SK-N-SH (cell line): ENCODE measurements around the gene FGFBP2. TPM values are rescaled to one million over a fixed set of nuclear protein-coding genes. Genes with fewer than 3 reads are reported as not detected.

Experiments
- CTCF ChIA-PET: fragments of 300-600, 350-600 bp; formaldehyde crosslinking; extraction: SDS; loops from one replicate; lab custom pipeline; 2021; lab: Yijun Ruan, JAX
- POLR2A ChIA-PET: fragments of 350-600 bp; sonication (Branson Sonifier 250); formaldehyde crosslinking; extraction: SDS; loops from one replicate; lab custom pipeline; 2020; ENCODE audit warnings: antibody characterized with exemption, inconsistent platforms; lab: Yijun Ruan, JAX
- DNase-seq: peaks from one replicate; pipeline ENCODE4 v3.0.0; 2012
- H2AFZ ChIP-seq: fragments of 200-600 bp; sonication (generic); 2 replicates; pipeline ENCODE4 v1.8.1; 2016; ENCODE audit warnings: antibody characterized with exemption, mild to moderate bottlenecking, low read depth
- H3F3A ChIP-seq: fragments of 200-600 bp; sonication (generic); replicated peaks from 2 replicates; pipeline ENCODE3; 2016; ENCODE audit warnings: antibody characterized with exemption, mild to moderate bottlenecking; ENCODE audit not compliant: insufficient read depth
- H3K27ac ChIP-seq, 2 experiments: fragments of 200-500 bp in 1 of 2; fragments of 200-600 bp in 1 of 2; sonication (Bioruptor generic) in 1 of 2; sonication (generic), shearing (Covaris generic) in 1 of 2; 2 replicates each; pipeline versions ENCODE4 v1.5.1 to v1.6.1; 2014 to 2016; ENCODE audit warnings: low read depth in 2 of 2, inconsistent platforms in 1 of 2, low read length in 1 of 2, mild to moderate bottlenecking in 1 of 2, mixed read lengths in 1 of 2
- H3K27me3 ChIP-seq: fragments of 200-600 bp; sonication (generic), shearing (Covaris generic); 2 replicates; pipeline ENCODE4 v1.6.1; 2016; ENCODE audit warnings: mixed run types; ENCODE audit not compliant: insufficient read depth
- H3K36me3 ChIP-seq, 2 experiments: fragments of 200-500 bp in 1 of 2; fragments of 200-600 bp in 1 of 2; sonication (Bioruptor generic) in 1 of 2; sonication (generic) in 1 of 2; replicated peaks in 1 of 2; 2 replicates each; pipeline versions ENCODE3 to v1.5.1; 2014 to 2016; ENCODE audit warnings: low read length in 1 of 2, mild to moderate bottlenecking in 1 of 2; ENCODE audit not compliant: insufficient read depth in 2 of 2, control insufficient read depth in 1 of 2
- H3K4me1 ChIP-seq, 2 experiments: fragments of 200-500 bp in 1 of 2; fragments of 200-600 bp in 1 of 2; sonication (Bioruptor generic) in 1 of 2; sonication (generic), shearing (Covaris generic) in 1 of 2; 2 replicates each; pipeline versions ENCODE4 v1.5.1 to v1.6.1; 2014 to 2016; ENCODE audit warnings: low read depth in 1 of 2, low read length in 1 of 2, mixed run types in 1 of 2; ENCODE audit not compliant: insufficient read depth in 2 of 2, control insufficient read depth in 1 of 2
- H3K4me2 ChIP-seq: fragments of 200-600 bp; sonication (generic), shearing (Covaris generic); 2 replicates; pipeline ENCODE4 v1.6.1; 2017; ENCODE audit warnings: mixed run types
- H3K4me3 ChIP-seq, 2 experiments: fragments of 200-500 bp in 1 of 2; fragments of 200-600 bp in 1 of 2; sonication (Bioruptor generic) in 1 of 2; sonication (generic), shearing (Covaris generic) in 1 of 2; 2 replicates each; pipeline versions ENCODE4 v1.5.1 to v1.8.1; 2014 to 2016; ENCODE audit warnings: low read depth in 2 of 2, inconsistent platforms in 1 of 2, low read length in 1 of 2, mild to moderate bottlenecking in 1 of 2, mixed read lengths in 1 of 2, moderate library complexity in 1 of 2
- H3K79me2 ChIP-seq: fragments of 200-600 bp; sonication (generic); 2 replicates; pipeline ENCODE4 v1.8.1; 2017; ENCODE audit warnings: mild to moderate bottlenecking; ENCODE audit not compliant: insufficient read depth
- H3K9ac ChIP-seq: fragments of 200-600 bp; sonication (generic); 2 replicates; pipeline ENCODE4 v1.6.1; 2017; ENCODE audit warnings: mixed run types
- H3K9me2 ChIP-seq: fragments of 200-600 bp; sonication (generic); 2 replicates; pipeline ENCODE4 v1.6.1; 2017; ENCODE audit warnings: mixed run types
- H3K9me3 ChIP-seq: fragments of 200-600 bp; sonication (generic); 2 replicates; pipeline ENCODE4 v1.6.1; 2017; ENCODE audit warnings: mixed run types, mild to moderate bottlenecking, moderate library complexity
- H4K20me1 ChIP-seq: fragments of 200-600 bp; sonication (generic); 2 replicates; pipeline ENCODE4 v1.6.1; 2017; ENCODE audit warnings: mild to moderate bottlenecking, mixed run types; ENCODE audit not compliant: insufficient read depth
- CHD2 ChIP-seq: fragments of 150-350 bp; IDR thresholded peaks from 2 replicates; pipeline ENCODE4 v1.6.1; 2018; ENCODE audit warnings: low read length; ENCODE audit not compliant: partially characterized antibody
- FOSL2 ChIP-seq: IDR thresholded peaks from 2 replicates; pipeline ENCODE4 v1.4.0; 2012; ENCODE audit warnings: low read depth, mild to moderate bottlenecking, moderate library complexity, borderline replicate concordance
- PBX3 ChIP-seq: IDR thresholded peaks from 2 replicates; pipeline ENCODE4; 2012
- RAD21 ChIP-seq: IDR thresholded peaks from 2 replicates; pipeline ENCODE4 v1.6.1; 2012; ENCODE audit warnings: mild to moderate bottlenecking, low read length
- REST ChIP-seq: IDR thresholded peaks from 2 replicates; pipeline ENCODE4 v1.6.1; 2012; ENCODE audit warnings: mild to moderate bottlenecking, low read depth, low read length, moderate library complexity
- SIN3A ChIP-seq: IDR thresholded peaks from 2 replicates; pipeline ENCODE4 v1.6.1; 2012; ENCODE audit warnings: low read depth, mild to moderate bottlenecking, low read length, moderate library complexity, borderline replicate concordance
- TAF1 ChIP-seq: IDR thresholded peaks from 2 replicates; pipeline ENCODE4 v1.6.1; 2012; ENCODE audit warnings: low read depth, mild to moderate bottlenecking, low read length, moderate library complexity, borderline replicate concordance
- TEAD4 ChIP-seq: IDR thresholded peaks from 2 replicates; pipeline ENCODE4 v1.4.0; 2012; ENCODE audit warnings: mild to moderate bottlenecking, borderline replicate concordance; ENCODE audit not compliant: insufficient read depth
- WGBS: methylation state at CpG from one replicate; pipeline ENCODE4 v1.1.6; 2017; ENCODE audit warnings: low lambda C conversion rate; 5-methylcytosine and 5-hydroxymethylcytosine counted together
- polyA plus RNA-seq, 3 experiments: library from polyadenylated mRNA; depleted of rRNA; stranded (reverse); fragments of >200 nt; gene quantifications; 2 replicates each; pipeline ENCODE4 v1.2.3, GENCODE V29; 2012
- TF ChIP-seq, protein P1 (sequence below): fragments of 200-600 bp; sonication (generic); IDR thresholded peaks from 2 replicates; pipeline ENCODE4 v1.6.1; 2017; ENCODE audit warnings: antibody characterized with exemption, mild to moderate bottlenecking, moderate library complexity

FGFBP2 gene
- polyA plus RNA-seq, 1 of the 3 experiments (the other 2 are of a cell fraction) = 0.62 TPM

DNA sequence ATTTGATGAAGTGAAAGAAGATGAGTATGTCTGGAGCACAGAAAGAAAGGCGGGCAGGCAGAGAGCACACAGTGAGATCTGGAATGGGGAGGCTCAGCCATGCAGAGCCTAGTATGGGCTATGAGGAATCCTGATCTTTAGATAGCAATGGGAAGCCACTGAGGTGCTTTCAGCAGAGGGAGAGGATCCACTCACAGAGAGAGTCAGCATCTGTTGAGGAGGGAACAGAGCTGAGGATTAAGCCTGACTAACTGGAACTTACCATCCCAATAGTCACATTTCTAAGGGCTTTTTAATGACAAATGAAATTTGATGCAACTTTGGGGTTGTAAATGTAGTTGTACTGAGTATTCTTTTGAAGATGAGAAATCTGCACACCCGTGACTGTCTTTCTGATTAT lies 20.6 kb upstream of the FGFBP2 start:
- TF ChIP-seq CHD2 (no peak), RAD21 (no peak), TAF1 (no peak), FOSL2 (no peak), SIN3A (no peak), TEAD4 (no peak), PBX3 (no peak), REST (no peak)
- TF ChIP-seq, protein P1, sequence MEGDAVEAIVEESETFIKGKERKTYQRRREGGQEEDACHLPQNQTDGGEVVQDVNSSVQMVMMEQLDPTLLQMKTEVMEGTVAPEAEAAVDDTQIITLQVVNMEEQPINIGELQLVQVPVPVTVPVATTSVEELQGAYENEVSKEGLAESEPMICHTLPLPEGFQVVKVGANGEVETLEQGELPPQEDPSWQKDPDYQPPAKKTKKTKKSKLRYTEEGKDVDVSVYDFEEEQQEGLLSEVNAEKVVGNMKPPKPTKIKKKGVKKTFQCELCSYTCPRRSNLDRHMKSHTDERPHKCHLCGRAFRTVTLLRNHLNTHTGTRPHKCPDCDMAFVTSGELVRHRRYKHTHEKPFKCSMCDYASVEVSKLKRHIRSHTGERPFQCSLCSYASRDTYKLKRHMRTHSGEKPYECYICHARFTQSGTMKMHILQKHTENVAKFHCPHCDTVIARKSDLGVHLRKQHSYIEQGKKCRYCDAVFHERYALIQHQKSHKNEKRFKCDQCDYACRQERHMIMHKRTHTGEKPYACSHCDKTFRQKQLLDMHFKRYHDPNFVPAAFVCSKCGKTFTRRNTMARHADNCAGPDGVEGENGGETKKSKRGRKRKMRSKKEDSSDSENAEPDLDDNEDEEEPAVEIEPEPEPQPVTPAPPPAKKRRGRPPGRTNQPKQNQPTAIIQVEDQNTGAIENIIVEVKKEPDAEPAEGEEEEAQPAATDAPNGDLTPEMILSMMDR = no peak
- TF ChIP-seq, all 33 proteins: peak for 0
- H3K4me3 ChIP-seq = no peak overlapping the region
- H3K9ac ChIP-seq = no peak overlapping the region
- no peaks in the 10 kb centered on the region; the same call in 1 of the 2 replicates for H3K27me3 ChIP-seq
- POLR2A ChIA-PET = no interaction called here
- 60% methylated on average over 2 of the region's 2 CpGs for WGBS
- no peaks in the 10 kb centered on the region for H3F3A ChIP-seq
- H3K79me2 ChIP-seq = no peaks in the 10 kb centered on the region
- no peaks in the 10 kb centered on the region for H3K36me3 ChIP-seq
- no peaks in the 10 kb centered on the region for H3K9me2 ChIP-seq
- H3K4me2 ChIP-seq = no peak overlapping the region
- peaks cover 0 to 3% of the 10 kb centered on the region in 2 experiments; a peak in 1 of 4 replicates for H3K4me1 ChIP-seq
- H2AFZ ChIP-seq = no peak overlapping the region
- H3K9me3 ChIP-seq = no peaks in the 10 kb centered on the region
- DNase-seq = no peak
- H3K27ac ChIP-seq = no peak overlapping the region
- H4K20me1 ChIP-seq = no peaks in the 10 kb centered on the region
- CTCF ChIA-PET = interaction anchor here (1.0 to 1.9 kb wide), 3 partner anchors 18 to 178 kb away, joined by 3 to 11 read pairs (median 3); no protein-coding TSS in a partner anchor
